SK-N-SH (cell line): ENCODE results near the gene MACROD2. TPM values are rescaled to one million over a fixed set of nuclear protein-coding genes. Genes with fewer than 3 reads are reported as not detected.

Experiments used
- polyA plus RNA-seq, 3 experiments: library from polyadenylated mRNA; depleted of rRNA; stranded (reverse); fragments of >200 nt; gene quantifications; 2 replicates each; pipeline ENCODE4 v1.2.3, GENCODE V29; 2012
- small RNA-seq, 7 experiments: library from RNA; depleted of rRNA; stranded (forward); fragments of <200 nt; gene quantifications; one replicate each; pipeline ENCODE3, GENCODE V24; 2012

Gene MACROD2
- polyA plus RNA-seq, 1 of the 3 experiments (the other 2 are of a cell fraction) = 0.33 TPM

Small RNAs within 50 kb of the gene (small RNA-seq; reads per million reads assigned to genes)
- gene RN7SL864P = 0 reads per million in 7 experiments
- gene RNA5SP475 = 0 reads per million in 7 experiments
- gene RNU6-1159P = 0 reads per million in 7 experiments
- gene RNU6-115P = 0 to 0.29 (median 0) reads per million in 7 experiments
- gene RNU6-228P = 0 to 5.7 (median 1.1) reads per million in 7 experiments
- gene RNU6-278P = 0 reads per million in 7 experiments
- gene RPS3P1 = 0 to 0.53 (median 0) reads per million in 7 experiments

Other genes starting within 250 kb of the MACROD2 start
- 1.4 and 1.8 TPM in 2 replicates for gene ESF1, start 210.6 kb upstream of the MACROD2 start, polyA plus RNA-seq (2012; rRNA removed)
- 8.0 TPM in 2 replicates for gene NDUFAF5, start 210.5 kb upstream of the MACROD2 start, polyA plus RNA-seq (2012; rRNA removed)
- gene SEL1L2, start 4.9 kb upstream of the MACROD2 start, polyA plus RNA-seq (2012; rRNA removed) = 0.15 TPM in 1 of 2 replicates, not detected in the other